IPS-20b (cell line): ENCODE results near the gene FUT9.

Source experiments
- H3K27ac ChIP-seq: one replicate; pipeline ENCODE4 v1.5.1; 2013; ENCODE audit warnings: low read length
- H3K27me3 ChIP-seq: 2 replicates; pipeline ENCODE4 v1.6.1; 2013; ENCODE audit warnings: mild to moderate bottlenecking, low read length, inconsistent platforms; ENCODE audit not compliant: insufficient read depth
- H3K36me3 ChIP-seq: 2 replicates; pipeline ENCODE4 v1.6.1; 2013; ENCODE audit warnings: low read depth, mild to moderate bottlenecking, inconsistent platforms, low read length, moderate library complexity; ENCODE audit not compliant: insufficient read depth
- H3K4me1 ChIP-seq: 2 replicates; pipeline ENCODE4 v1.6.1; 2013; ENCODE audit warnings: mild to moderate bottlenecking, control low read depth, inconsistent platforms, low read length, moderate library complexity; ENCODE audit not compliant: insufficient read depth
- H3K4me3 ChIP-seq: 2 replicates; pipeline ENCODE4 v1.5.1; 2013; ENCODE audit warnings: mild to moderate bottlenecking, low read length, inconsistent platforms
- H3K9ac ChIP-seq: 2 replicates; pipeline ENCODE4 v1.6.1; 2013; ENCODE audit warnings: low read depth, mild to moderate bottlenecking, inconsistent platforms, low read length, moderate library complexity
- H3K9me3 ChIP-seq: 2 replicates; pipeline ENCODE4 v1.6.1; 2013; ENCODE audit warnings: mild to moderate bottlenecking, low read depth, low read length, inconsistent platforms; ENCODE audit not compliant: insufficient read depth

Gene FUT9

GRCh38 chr6:96074006-96074405 is 58.2 kb downstream of the FUT9 start:
- Histone ChIP-seq H3K36me3 (no peaks in the 10 kb centered on the region), H3K4me3 (no peak overlapping the region), H3K27me3 (no peaks in the 10 kb centered on the region), H3K9me3 (no peaks in the 10 kb centered on the region), H3K4me1 (no peaks in the 10 kb centered on the region; the same call in 1 of the 2 replicates), H3K27ac (no peak overlapping the region), H3K9ac (no peak overlapping the region)

- H3K36me3 ChIP-seq, result no peaks in the 10 kb centered on the region
- H3K9me3 ChIP-seq, result no peaks in the 10 kb centered on the region
- H3K4me3 ChIP-seq, result no peak overlapping the region
- H3K27ac ChIP-seq, result no peak overlapping the region
- H3K4me1 ChIP-seq, result no peaks in the 10 kb centered on the region; the same call in 1 of the 2 replicates
- no peak overlapping the region for H3K9ac ChIP-seq
- H3K27me3 ChIP-seq, result no peaks in the 10 kb centered on the region
Observed at GRCh38 chr6:96075826-96076225, 60.1 kb downstream of the FUT9 start.

GRCh38 chr6:96086745-96087144 is 71.0 kb downstream of the FUT9 start:
- Histone ChIP-seq H3K9me3 (peaks cover 3% of the 10 kb centered on the region), H3K9ac (no peak overlapping the region), H3K27me3 (no peaks in the 10 kb centered on the region), H3K4me3 (no peak overlapping the region), H3K36me3 (no peaks in the 10 kb centered on the region), H3K4me1 (no peaks in the 10 kb centered on the region), H3K27ac (no peak overlapping the region)

DNA sequence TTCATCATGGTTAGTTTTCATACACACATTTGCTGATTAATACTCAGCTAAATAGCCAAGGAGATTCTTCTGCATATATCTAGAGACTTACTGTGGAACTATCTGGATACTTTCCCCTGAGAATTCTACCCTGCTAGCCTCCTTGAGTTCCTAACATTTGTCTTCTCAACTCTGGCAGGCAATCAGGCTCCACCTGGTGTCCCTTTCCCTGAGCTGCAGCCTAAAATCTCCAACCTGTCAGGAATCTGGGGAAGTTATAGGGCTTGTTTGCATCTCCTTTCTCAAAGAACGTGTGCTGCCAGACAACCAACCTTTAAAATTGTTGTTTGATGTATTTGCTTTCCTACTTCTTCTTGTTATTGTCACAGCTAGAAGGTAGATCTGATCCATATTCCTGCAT is 73.4 kb downstream of the FUT9 start:
- H3K27me3 ChIP-seq, result no peaks in the 10 kb centered on the region
- H3K4me1 ChIP-seq, result no peaks in the 10 kb centered on the region
- no peak overlapping the region for H3K4me3 ChIP-seq
- H3K9me3 ChIP-seq, result peaks cover 3% of the 10 kb centered on the region; the same call in 1 of the 2 replicates
- no peak overlapping the region for H3K27ac ChIP-seq
- H3K36me3 ChIP-seq, result no peaks in the 10 kb centered on the region
- no peak overlapping the region for H3K9ac ChIP-seq

DNA sequence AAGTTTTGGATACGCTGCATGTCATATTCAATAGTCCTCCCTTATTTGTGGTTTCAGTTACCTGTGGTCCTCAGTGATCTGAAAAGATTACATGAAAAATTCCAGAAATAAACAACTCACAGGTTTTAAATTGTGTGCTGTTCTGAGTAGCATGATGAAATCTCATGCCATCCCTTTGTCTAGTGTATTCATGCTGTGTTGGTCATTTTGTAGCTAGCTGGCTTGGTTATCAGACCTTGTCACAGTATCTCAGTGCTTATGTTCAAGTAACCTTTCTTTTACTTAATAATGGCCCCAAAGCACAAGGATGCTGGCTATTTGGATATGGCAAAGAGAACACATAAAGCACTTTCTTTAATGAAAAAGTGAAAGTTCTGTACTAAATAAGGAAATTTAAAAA is 78.3 kb downstream of the FUT9 start:
- H3K4me1 ChIP-seq, result no peaks in the 10 kb centered on the region

DNA sequence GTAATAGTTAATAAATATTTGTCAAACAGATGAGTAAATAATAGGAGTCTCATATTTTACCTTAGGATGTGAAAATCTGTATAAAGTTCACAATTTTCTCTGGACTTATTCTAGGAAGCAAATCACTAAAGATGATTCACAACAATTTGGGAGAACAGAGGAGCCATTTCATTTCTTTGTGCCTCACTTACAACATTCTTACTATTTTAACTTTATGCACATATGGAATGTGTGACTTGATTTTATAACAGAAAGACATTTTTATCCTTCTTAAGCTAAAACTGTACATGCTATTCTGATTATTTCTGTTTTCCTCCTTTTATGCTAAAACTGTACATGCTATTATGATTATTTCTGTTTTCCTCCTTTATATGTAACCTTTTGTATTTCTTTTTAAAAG is 83.3 kb downstream of the FUT9 start:
- H3K27ac ChIP-seq, result no peak overlapping the region
- no peaks in the 10 kb centered on the region for H3K4me1 ChIP-seq
- no peaks in the 10 kb centered on the region for H3K9me3 ChIP-seq
- no peak overlapping the region for H3K9ac ChIP-seq
- H3K27me3 ChIP-seq, result no peaks in the 10 kb centered on the region
- no peaks in the 10 kb centered on the region for H3K36me3 ChIP-seq
- no peak overlapping the region for H3K4me3 ChIP-seq

More for the DNA sequence above, 78.3 kb downstream of the FUT9 start:
- Histone ChIP-seq H3K27me3 (no peaks in the 10 kb centered on the region), H3K4me3 (no peak overlapping the region), H3K9ac (no peak overlapping the region), H3K36me3 (no peaks in the 10 kb centered on the region), H3K27ac (no peak overlapping the region), H3K9me3 (no peaks in the 10 kb centered on the region)

- Histone ChIP-seq H3K4me1 (no peaks in the 10 kb centered on the region), H3K9me3 (no peaks in the 10 kb centered on the region), H3K4me3 (no peak overlapping the region), H3K36me3 (no peaks in the 10 kb centered on the region), H3K27ac (no peak overlapping the region), H3K9ac (no peak overlapping the region), H3K27me3 (no peaks in the 10 kb centered on the region)
Observed at GRCh38 chr6:96101564-96101963, 85.8 kb downstream of the FUT9 start.

DNA sequence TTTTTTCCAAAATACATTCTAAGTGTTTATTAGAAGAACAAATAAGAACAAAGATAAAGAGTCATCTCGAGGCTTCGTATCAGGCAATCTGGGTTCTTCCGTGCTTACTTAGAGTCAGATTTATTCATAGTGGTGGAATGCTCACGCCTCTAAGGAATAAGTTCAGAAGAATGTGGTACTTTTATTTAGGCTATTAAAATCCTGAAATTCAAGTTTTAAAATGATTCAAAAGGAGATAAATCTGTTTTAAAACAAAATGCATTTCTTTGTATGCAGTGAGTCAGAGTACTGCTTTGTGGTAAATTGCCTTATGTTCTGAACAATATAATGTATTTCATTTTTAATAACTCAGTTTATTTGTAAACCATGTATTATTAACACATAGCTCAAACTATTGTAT is 89.1 kb downstream of the FUT9 start:
- Histone ChIP-seq H3K9me3 (no peaks in the 10 kb centered on the region), H3K27me3 (no peaks in the 10 kb centered on the region), H3K4me1 (no peaks in the 10 kb centered on the region), H3K36me3 (no peaks in the 10 kb centered on the region), H3K9ac (no peak overlapping the region), H3K4me3 (no peak overlapping the region), H3K27ac (no peak overlapping the region)

- no peaks in the 10 kb centered on the region for H3K9me3 ChIP-seq
Observed at GRCh38 chr6:96110878-96111277, 95.1 kb downstream of the FUT9 start.

DNA sequence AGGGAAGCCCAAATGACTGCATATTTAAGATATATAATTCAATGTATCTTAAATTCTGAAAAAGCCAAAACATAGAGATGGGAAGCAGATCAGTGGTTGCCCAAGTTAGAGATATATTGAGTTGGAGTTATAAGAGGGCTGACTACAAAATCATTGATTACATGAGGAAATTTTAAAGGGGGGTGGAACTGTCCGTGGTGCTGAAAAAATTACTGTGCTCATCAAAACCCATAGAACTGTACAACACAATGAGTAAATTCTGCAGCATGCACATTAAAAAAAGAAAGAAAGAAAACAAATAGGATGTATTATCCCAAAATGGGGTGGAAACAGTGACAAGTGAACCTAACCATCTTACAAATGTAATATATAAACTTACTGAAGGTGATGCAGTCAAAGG is 100.9 kb downstream of the FUT9 start:
- no peak overlapping the region for H3K9ac ChIP-seq
- H3K4me1 ChIP-seq, result no peaks in the 10 kb centered on the region

More at GRCh38 chr6:96110878-96111277, 95.1 kb downstream of the FUT9 start:
- Histone ChIP-seq H3K9ac (no peak overlapping the region), H3K4me3 (no peak overlapping the region), H3K4me1 (no peaks in the 10 kb centered on the region), H3K36me3 (no peaks in the 10 kb centered on the region), H3K27me3 (no peaks in the 10 kb centered on the region), H3K27ac (no peak overlapping the region)

DNA sequence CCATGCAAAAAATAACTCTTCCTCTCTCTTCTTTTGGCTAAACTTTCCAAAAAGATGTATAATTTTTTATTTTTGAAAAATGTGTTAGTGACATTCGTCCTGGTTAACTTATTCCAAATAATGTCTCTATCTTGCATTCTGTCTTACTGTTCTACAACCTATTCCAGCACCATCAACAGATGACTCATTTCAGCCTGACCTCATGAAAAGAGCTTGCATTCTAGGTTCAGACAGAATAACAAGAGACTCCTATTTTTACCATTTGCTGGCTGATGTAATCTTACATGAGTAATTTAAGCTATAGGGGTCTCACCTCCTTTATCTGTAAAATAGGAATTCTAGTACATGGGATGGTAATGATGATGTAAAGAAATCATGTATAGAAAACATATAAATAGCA is 109.0 kb downstream of the FUT9 start:
- no peak overlapping the region for H3K4me3 ChIP-seq
- H3K4me1 ChIP-seq, result no peaks in the 10 kb centered on the region; the same call in 1 of the 2 replicates
- 0 out of 2 replicates have a peak, but pooled peaks cover 3% of the 10 kb centered on the region for H3K9me3 ChIP-seq
- no peaks in the 10 kb centered on the region for H3K36me3 ChIP-seq
- no peaks in the 10 kb centered on the region for H3K27me3 ChIP-seq
- no peak overlapping the region for H3K9ac ChIP-seq
- no peak overlapping the region for H3K27ac ChIP-seq

More for the DNA sequence above, 100.9 kb downstream of the FUT9 start:
- H3K27me3 ChIP-seq, result no peaks in the 10 kb centered on the region
- H3K4me3 ChIP-seq, result no peak overlapping the region
- no peak overlapping the region for H3K27ac ChIP-seq
- no peaks in the 10 kb centered on the region for H3K9me3 ChIP-seq
- H3K36me3 ChIP-seq, result no peaks in the 10 kb centered on the region

GRCh38 chr6:96138406-96138805 is 122.6 kb downstream of the FUT9 start:
- Histone ChIP-seq H3K27ac (no peak overlapping the region), H3K9me3 (peaks cover 13% of the 10 kb centered on the region; the same call in 1 of the 2 replicates), H3K4me1 (no peaks in the 10 kb centered on the region), H3K9ac (no peak overlapping the region), H3K36me3 (no peaks in the 10 kb centered on the region), H3K27me3 (no peaks in the 10 kb centered on the region), H3K4me3 (no peak overlapping the region)
